ENCODE measurements around the gene FGF12.

GRCh38 chr3:192258721-192259120, 468.6 kb downstream of the FGF12 start:
- TF ChIP-seq EZH2phosphoT487 (IDR thresholded peaks at IDR 0.05) (no peak), CTCF (IDR thresholded peaks at IDR 0.05) (no peak)
